ENCODE measurements around the gene TMCC1.
"Not testable (repeated sequence)": the region's sequence is repeated elsewhere in the genome, so short reads cannot be mapped to it uniquely, and the experiment has no call there.

The TMCC1 gene

DNA sequence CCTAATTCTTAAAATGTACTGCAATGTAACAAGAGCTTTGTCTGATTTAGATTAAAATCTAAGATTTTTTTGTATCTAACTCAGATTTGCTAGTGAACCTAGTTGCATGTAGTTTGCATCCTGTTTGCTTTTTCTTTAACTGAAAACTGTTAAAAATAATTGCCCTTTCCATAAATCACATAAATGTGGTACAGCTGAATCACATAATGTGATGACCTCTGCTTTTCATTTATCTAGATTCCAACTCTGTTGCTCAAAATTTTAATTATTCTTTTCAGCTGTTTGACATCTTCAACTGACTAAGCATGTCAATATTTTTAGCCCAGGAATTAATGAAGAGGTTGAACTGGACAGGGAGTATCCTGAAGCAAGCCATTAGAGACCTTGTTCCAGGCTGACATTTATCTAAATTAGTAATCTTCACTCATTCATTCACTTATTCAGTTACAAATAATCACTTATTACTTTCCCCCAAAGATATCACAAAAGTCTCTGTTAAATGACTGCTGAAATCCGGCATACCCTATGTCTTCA is 185.1 kb downstream of the TMCC1 start:
- Histone ChIP-seq H3K9ac (ENCODE audit: low read length) (no peak overlapping the region), H3K9me3 (ENCODE audit: low read length) (no peaks in the 10 kb centered on the region), H3K27me3 (ENCODE audit: control insufficient read depth in 1 of 2, insufficient read depth in 2 of 2, low read length in 2 of 2) (no peaks in the 10 kb centered on the region), H3K4me3 (ENCODE audit: low read depth in 1 of 2, low read length in 2 of 2) (no peak overlapping the region), H3K27ac (ENCODE audit: low read depth, low read length) (no peak overlapping the region), H3K4me1 (ENCODE audit: insufficient read depth, low read length) (no peaks in the 10 kb centered on the region), H3K36me3 (ENCODE audit: insufficient read depth, low read length) (no peaks in the 10 kb centered on the region)

GRCh38 chr3:129705274-129705673 is 188.2 kb downstream of the TMCC1 start:
- H3K9ac ChIP-seq (ENCODE audit: low read length) = no peak overlapping the region
- no peaks in the 10 kb centered on the region for H3K27me3 ChIP-seq (ENCODE audit: control insufficient read depth in 1 of 2, insufficient read depth in 2 of 2, low read length in 2 of 2)
- no peak overlapping the region for H3K4me3 ChIP-seq (ENCODE audit: low read depth in 1 of 2, low read length in 2 of 2)
- H3K9me3 ChIP-seq (ENCODE audit: low read length) = no peaks in the 10 kb centered on the region
- H3K4me1 ChIP-seq (ENCODE audit: insufficient read depth, low read length) = no peaks in the 10 kb centered on the region
- H3K36me3 ChIP-seq (ENCODE audit: insufficient read depth, low read length) = no peaks in the 10 kb centered on the region
- H3K27ac ChIP-seq (ENCODE audit: low read depth, low read length) = no peak overlapping the region

DNA sequence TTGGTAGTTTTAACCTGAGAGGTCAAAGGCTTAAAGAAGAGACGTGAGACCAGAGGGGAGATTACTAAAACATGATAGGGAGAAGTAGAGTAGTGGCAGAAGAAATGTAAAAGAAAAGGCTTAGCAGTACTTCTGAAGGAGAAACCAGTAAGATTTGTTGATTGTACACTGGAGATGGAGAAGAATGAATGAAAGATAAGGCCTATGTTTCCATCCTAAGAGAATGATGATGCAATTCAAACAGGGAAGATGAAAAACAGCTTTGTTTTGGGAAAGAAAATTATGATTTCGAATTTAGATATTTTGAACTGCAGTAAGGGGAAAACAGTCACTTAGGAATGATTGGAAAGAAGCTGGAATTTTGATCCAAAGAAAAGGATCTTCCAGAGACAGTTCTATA is 189.6 kb downstream of the TMCC1 start:
- Histone ChIP-seq H3K36me3 (ENCODE audit: insufficient read depth, low read length) (no peaks in the 10 kb centered on the region), H3K4me1 (ENCODE audit: insufficient read depth, low read length) (no peaks in the 10 kb centered on the region), H3K9me3 (ENCODE audit: low read length) (no peaks in the 10 kb centered on the region), H3K9ac (ENCODE audit: low read length) (no peak overlapping the region), H3K27ac (ENCODE audit: low read depth, low read length) (no peak overlapping the region), H3K4me3 (ENCODE audit: low read depth in 1 of 2, low read length in 2 of 2) (no peak overlapping the region), H3K27me3 (ENCODE audit: control insufficient read depth in 1 of 2, insufficient read depth in 2 of 2, low read length in 2 of 2) (no peaks in the 10 kb centered on the region)

GRCh38 chr3:129702934-129703712 is 190.4 kb downstream of the TMCC1 start:
- H3K9me3 ChIP-seq (ENCODE audit: low read length) = no peaks in the 10 kb centered on the region
- H3K27ac ChIP-seq (ENCODE audit: low read depth, low read length) = no peak overlapping the region
- no peaks in the 10 kb centered on the region for H3K4me1 ChIP-seq (ENCODE audit: insufficient read depth, low read length)
- no peak overlapping the region for H3K9ac ChIP-seq (ENCODE audit: low read length)
- no peak overlapping the region for H3K4me3 ChIP-seq (ENCODE audit: low read depth in 1 of 2, low read length in 2 of 2)
- H3K27me3 ChIP-seq (ENCODE audit: control insufficient read depth in 1 of 2, insufficient read depth in 2 of 2, low read length in 2 of 2) = no peaks in the 10 kb centered on the region
- no peaks in the 10 kb centered on the region for H3K36me3 ChIP-seq (ENCODE audit: insufficient read depth, low read length)

DNA sequence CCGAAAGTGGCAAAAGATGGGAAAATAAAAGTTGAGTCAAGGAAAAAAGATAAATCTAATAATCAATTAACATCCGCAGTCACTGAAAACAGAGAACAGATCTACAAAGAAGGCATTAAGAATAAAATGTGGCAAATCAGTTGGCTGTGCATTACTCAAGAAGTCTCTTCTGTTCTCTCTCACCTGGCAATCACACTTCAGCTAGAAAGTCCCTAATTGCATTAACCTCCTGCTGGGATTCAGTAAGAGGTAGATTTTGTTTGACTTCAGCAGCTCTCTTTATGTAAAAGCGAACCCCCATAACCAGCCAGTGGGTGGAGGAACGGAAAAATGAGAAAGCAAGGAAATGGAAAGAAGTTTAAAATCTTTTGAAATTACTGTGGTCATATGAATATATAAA is 192.3 kb downstream of the TMCC1 start:
- H3K27me3 ChIP-seq (ENCODE audit: control insufficient read depth in 1 of 2, insufficient read depth in 2 of 2, low read length in 2 of 2) = no peaks in the 10 kb centered on the region
- H3K4me1 ChIP-seq (ENCODE audit: insufficient read depth, low read length) = no peaks in the 10 kb centered on the region

GRCh38 chr3:129699612-129700011 is 193.9 kb downstream of the TMCC1 start:
- Histone ChIP-seq H3K36me3 (ENCODE audit: insufficient read depth, low read length) (no peaks in the 10 kb centered on the region), H3K27me3 (ENCODE audit: control insufficient read depth in 1 of 2, insufficient read depth in 2 of 2, low read length in 2 of 2) (no peaks in the 10 kb centered on the region), H3K27ac (ENCODE audit: low read depth, low read length) (no peak overlapping the region), H3K4me1 (ENCODE audit: insufficient read depth, low read length) (no peaks in the 10 kb centered on the region), H3K9ac (ENCODE audit: low read length) (no peak overlapping the region), H3K4me3 (ENCODE audit: low read depth in 1 of 2, low read length in 2 of 2) (no peak overlapping the region), H3K9me3 (ENCODE audit: low read length) (no peaks in the 10 kb centered on the region)

More for the DNA sequence above, 192.3 kb downstream of the TMCC1 start:
- Histone ChIP-seq H3K27ac (ENCODE audit: low read depth, low read length) (no peak overlapping the region), H3K36me3 (ENCODE audit: insufficient read depth, low read length) (no peaks in the 10 kb centered on the region), H3K9me3 (ENCODE audit: low read length) (no peaks in the 10 kb centered on the region), H3K4me3 (ENCODE audit: low read depth in 1 of 2, low read length in 2 of 2) (no peak overlapping the region), H3K9ac (ENCODE audit: low read length) (no peak overlapping the region)

- H3K4me1 ChIP-seq (ENCODE audit: insufficient read depth, low read length) = no peaks in the 10 kb centered on the region
Measured at GRCh38 chr3:129699199-129699598, 194.3 kb downstream of the TMCC1 start.

GRCh38 chr3:129697229-129697969 is 196.1 kb downstream of the TMCC1 start:
- Histone ChIP-seq H3K36me3 (ENCODE audit: insufficient read depth, low read length) (no peaks in the 10 kb centered on the region), H3K27me3 (ENCODE audit: control insufficient read depth in 1 of 2, insufficient read depth in 2 of 2, low read length in 2 of 2) (no peaks in the 10 kb centered on the region), H3K9me3 (ENCODE audit: low read length) (no peaks in the 10 kb centered on the region), H3K9ac (ENCODE audit: low read length) (no peak overlapping the region), H3K4me1 (ENCODE audit: insufficient read depth, low read length) (no peaks in the 10 kb centered on the region), H3K27ac (ENCODE audit: low read depth, low read length) (no peak overlapping the region), H3K4me3 (ENCODE audit: low read depth in 1 of 2, low read length in 2 of 2) (no peak overlapping the region)

More at GRCh38 chr3:129699199-129699598, 194.3 kb downstream of the TMCC1 start:
- H3K4me3 ChIP-seq (ENCODE audit: low read depth in 1 of 2, low read length in 2 of 2) = no peak overlapping the region
- H3K36me3 ChIP-seq (ENCODE audit: insufficient read depth, low read length) = no peaks in the 10 kb centered on the region
- H3K9me3 ChIP-seq (ENCODE audit: low read length) = no peaks in the 10 kb centered on the region
- H3K9ac ChIP-seq (ENCODE audit: low read length) = no peak overlapping the region
- no peaks in the 10 kb centered on the region for H3K27me3 ChIP-seq (ENCODE audit: control insufficient read depth in 1 of 2, insufficient read depth in 2 of 2, low read length in 2 of 2)
- no peak overlapping the region for H3K27ac ChIP-seq (ENCODE audit: low read depth, low read length)

DNA sequence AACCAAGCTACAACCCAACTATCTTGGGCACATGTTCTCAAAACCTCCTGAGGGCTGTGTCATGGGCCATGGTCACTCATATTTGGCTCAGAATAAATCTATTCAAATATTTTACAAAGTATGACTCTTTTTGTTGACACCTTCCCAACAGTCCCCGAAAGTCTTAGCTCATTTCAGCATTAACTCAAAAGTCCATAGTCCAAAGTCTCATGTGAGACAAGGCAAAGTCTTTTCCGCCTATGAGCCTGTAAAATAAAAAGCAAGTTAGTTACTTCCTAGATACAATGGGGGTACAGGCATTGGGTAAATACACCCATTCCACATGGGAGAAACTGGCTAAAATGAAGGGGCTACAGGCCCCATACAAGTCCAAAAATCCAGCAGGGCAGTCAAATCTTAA is 197.1 kb downstream of the TMCC1 start:
- H3K36me3 ChIP-seq (ENCODE audit: insufficient read depth, low read length); H3K27ac ChIP-seq (ENCODE audit: low read depth, low read length); H3K27me3 ChIP-seq (ENCODE audit: control insufficient read depth in 1 of 2, insufficient read depth in 2 of 2, low read length in 2 of 2); H3K4me3 ChIP-seq (ENCODE audit: low read depth in 1 of 2, low read length in 2 of 2); H3K9me3 ChIP-seq (ENCODE audit: low read length); H3K9ac ChIP-seq (ENCODE audit: low read length); H3K4me1 ChIP-seq (ENCODE audit: insufficient read depth, low read length): not testable (repeated sequence)

DNA sequence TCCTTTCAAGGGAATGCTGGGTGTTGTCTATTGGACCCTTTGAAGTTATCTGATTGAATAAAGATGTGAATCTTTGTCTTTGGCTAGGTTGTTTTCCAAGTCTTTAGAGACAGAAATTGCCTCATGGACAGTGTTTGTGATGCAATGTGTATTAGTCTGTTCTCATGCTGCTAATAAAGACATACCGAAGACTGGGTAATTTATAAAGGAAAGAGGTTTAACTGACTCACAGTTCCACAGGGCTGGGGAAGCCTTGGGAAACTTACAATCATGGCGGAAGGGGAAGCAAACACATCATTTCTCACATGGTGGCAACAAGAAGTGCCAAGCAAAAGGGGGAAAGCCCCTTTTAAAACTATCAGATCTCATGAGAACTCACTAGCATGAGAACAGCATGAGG is 198.3 kb downstream of the TMCC1 start:
- Histone ChIP-seq H3K27ac (ENCODE audit: low read depth, low read length) (no peak overlapping the region), H3K9ac (ENCODE audit: low read length) (no peak overlapping the region), H3K27me3 (ENCODE audit: control insufficient read depth in 1 of 2, insufficient read depth in 2 of 2, low read length in 2 of 2) (no peaks in the 10 kb centered on the region), H3K36me3 (ENCODE audit: insufficient read depth, low read length) (no peaks in the 10 kb centered on the region), H3K4me3 (ENCODE audit: low read depth in 1 of 2, low read length in 2 of 2) (no peak overlapping the region), H3K4me1 (ENCODE audit: insufficient read depth, low read length) (no peaks in the 10 kb centered on the region), H3K9me3 (ENCODE audit: low read length) (no peaks in the 10 kb centered on the region)

DNA sequence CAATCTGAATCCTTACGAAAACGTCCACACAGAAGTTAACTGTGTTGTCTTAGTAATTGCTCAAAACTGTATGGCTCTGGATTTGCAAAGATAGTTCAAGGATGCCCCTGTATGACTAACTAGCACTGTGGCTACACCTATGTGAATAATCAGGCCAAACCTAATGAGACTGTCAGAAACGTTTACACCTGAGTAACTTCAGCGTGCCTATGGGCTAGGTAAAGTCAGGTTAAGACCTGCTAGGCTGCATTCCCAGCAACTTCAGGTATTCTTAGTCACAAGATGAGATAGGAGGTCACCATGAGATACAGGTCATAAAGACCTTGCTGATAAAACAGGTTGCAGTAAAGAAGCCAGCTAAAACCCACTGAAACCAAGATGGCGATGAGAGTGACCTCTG is 199.3 kb downstream of the TMCC1 start:
- no peak overlapping the region for H3K27ac ChIP-seq (ENCODE audit: low read depth, low read length)

More for the DNA sequence above, 199.3 kb downstream of the TMCC1 start:
- Histone ChIP-seq H3K4me3 (ENCODE audit: low read depth in 1 of 2, low read length in 2 of 2) (no peak overlapping the region), H3K9ac (ENCODE audit: low read length) (no peak overlapping the region), H3K36me3 (ENCODE audit: insufficient read depth, low read length) (no peaks in the 10 kb centered on the region), H3K27me3 (ENCODE audit: control insufficient read depth in 1 of 2, insufficient read depth in 2 of 2, low read length in 2 of 2) (no peaks in the 10 kb centered on the region), H3K9me3 (ENCODE audit: low read length) (no peaks in the 10 kb centered on the region), H3K4me1 (ENCODE audit: insufficient read depth, low read length) (peaks cover under 1% of the 10 kb centered on the region)
